ENCODE data around the gene IFT27.

IFT27 gene

GRCh38 chr22:36795633-36796032, 19.7 kb upstream of the IFT27 start:
- H3K4me3 ChIP-seq (ENCODE audit: low read depth, low read length) = no peak overlapping the region
- no peak for DNase-seq (ENCODE audit: low read depth)
- no peak for TF ChIP-seq POLR2A (IDR thresholded peaks at IDR 0.05; ENCODE audit: extremely low read depth, insufficient read length)

DNA sequence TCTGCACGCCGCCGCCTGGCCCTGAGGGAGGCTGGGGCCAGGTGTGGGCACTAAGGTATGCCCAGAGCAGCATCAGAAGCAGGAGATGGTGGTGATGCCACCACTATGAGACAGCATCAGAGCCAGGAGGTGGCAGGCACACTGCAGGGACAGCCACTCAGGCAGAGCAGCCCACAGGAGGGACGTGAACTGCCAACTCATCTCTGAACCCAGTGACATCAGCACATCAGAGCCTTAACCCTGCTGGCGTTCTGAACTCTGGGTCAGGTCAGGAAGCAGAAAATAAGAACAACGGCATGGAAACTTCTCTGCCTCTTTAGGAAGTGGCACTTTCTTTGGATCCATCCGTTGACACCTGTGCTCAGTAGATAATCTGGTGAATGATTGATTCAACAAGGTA, 14.7 kb upstream of the IFT27 start:
- TF ChIP-seq MYC (IDR thresholded peaks at IDR 0.05; ENCODE audit: low read depth, low read length) = no peak
- TF ChIP-seq, protein P1, sequence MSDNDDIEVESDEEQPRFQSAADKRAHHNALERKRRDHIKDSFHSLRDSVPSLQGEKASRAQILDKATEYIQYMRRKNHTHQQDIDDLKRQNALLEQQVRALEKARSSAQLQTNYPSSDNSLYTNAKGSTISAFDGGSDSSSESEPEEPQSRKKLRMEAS (IDR thresholded peaks at IDR 0.05; ENCODE audit: low read depth, low read length) = no peak
- no peak for TF ChIP-seq POLR2A (IDR thresholded peaks at IDR 0.05; ENCODE audit: extremely low read depth, insufficient read length)
- TF ChIP-seq, protein P2, sequence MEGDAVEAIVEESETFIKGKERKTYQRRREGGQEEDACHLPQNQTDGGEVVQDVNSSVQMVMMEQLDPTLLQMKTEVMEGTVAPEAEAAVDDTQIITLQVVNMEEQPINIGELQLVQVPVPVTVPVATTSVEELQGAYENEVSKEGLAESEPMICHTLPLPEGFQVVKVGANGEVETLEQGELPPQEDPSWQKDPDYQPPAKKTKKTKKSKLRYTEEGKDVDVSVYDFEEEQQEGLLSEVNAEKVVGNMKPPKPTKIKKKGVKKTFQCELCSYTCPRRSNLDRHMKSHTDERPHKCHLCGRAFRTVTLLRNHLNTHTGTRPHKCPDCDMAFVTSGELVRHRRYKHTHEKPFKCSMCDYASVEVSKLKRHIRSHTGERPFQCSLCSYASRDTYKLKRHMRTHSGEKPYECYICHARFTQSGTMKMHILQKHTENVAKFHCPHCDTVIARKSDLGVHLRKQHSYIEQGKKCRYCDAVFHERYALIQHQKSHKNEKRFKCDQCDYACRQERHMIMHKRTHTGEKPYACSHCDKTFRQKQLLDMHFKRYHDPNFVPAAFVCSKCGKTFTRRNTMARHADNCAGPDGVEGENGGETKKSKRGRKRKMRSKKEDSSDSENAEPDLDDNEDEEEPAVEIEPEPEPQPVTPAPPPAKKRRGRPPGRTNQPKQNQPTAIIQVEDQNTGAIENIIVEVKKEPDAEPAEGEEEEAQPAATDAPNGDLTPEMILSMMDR (IDR thresholded peaks at IDR 0.05; ENCODE audit: low read depth, low read length) = no peak
- DNase-seq (ENCODE audit: low read depth) = no peak
- no peak overlapping the region for H3K4me3 ChIP-seq (ENCODE audit: low read depth, low read length)

GRCh38 chr22:36787204-36787988, 11.5 kb upstream of the IFT27 start:
- TF ChIP-seq, protein P2 (IDR thresholded peaks at IDR 0.05; ENCODE audit: low read depth, low read length) = no peak
- no peak for TF ChIP-seq POLR2A (IDR thresholded peaks at IDR 0.05; ENCODE audit: extremely low read depth, insufficient read length)
- TF ChIP-seq, protein P1 (IDR thresholded peaks at IDR 0.05; ENCODE audit: low read depth, low read length) = no peak
- TF ChIP-seq MYC (IDR thresholded peaks at IDR 0.05; ENCODE audit: low read depth, low read length) = no peak
- no peak for DNase-seq (ENCODE audit: low read depth)

GRCh38 chr22:36783743-36784142, 7.8 kb upstream of the IFT27 start:
- TF ChIP-seq MYC (IDR thresholded peaks at IDR 0.05; ENCODE audit: low read depth, low read length) (no peak), POLR2A (IDR thresholded peaks at IDR 0.05; ENCODE audit: extremely low read depth, insufficient read length) (no peak)
- TF ChIP-seq, protein P1 (IDR thresholded peaks at IDR 0.05; ENCODE audit: low read depth, low read length) = no peak
- TF ChIP-seq, protein P2 (IDR thresholded peaks at IDR 0.05; ENCODE audit: low read depth, low read length) = no peak
- H3K4me3 ChIP-seq (ENCODE audit: low read depth, low read length) = no peak overlapping the region
- DNase-seq (ENCODE audit: low read depth) = no peak

More at GRCh38 chr22:36787204-36787988, 11.5 kb upstream of the IFT27 start:
- H3K4me3 ChIP-seq (ENCODE audit: low read depth, low read length) = no peak overlapping the region

DNA sequence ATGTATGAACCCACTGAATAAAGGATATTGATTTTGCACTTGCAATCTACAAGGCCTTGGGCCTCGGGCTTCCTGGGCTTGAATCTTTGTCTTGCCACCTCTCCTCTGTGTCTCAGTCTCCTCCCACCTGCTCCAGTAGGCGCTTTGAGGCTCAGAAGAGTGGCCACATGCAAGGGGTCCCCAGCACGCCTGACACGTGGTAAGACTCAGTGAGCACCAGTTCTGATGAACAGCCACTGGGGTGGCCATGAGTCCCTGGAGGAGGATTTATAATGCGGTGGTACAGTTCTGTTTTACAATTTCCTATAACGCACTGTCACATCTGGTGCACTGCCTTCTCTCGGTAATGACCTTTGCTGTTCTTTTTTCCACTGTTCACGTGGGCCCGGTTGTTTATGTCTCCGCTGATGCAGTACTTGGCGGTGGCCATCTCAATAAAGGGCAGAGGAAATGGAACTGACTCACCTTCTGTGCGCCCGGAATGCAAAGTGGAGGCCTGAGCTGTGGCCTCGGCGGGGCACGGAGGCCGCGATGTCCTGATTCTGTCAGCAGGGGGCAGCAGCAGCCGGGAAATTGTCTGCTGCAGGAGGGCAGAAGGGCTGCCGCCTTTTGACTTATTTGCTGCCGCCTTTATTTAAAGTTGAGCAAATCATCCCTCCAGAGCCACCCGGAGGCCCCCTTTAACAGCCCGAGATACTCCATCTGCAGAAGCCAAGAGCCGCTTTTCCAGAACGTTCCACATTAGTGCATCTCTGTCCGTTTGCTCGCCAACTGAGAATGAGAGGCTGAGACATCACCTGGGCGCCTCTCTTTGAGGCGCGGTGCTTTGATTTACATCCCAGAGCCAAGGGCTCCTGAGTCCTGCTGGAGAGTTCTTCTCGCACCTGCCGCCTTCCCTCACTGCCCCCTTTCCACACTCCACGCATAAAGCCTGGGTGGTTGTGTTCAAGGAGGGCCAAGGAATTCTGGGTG, 6.0 kb upstream of the IFT27 start:
- no peak overlapping the region for H3K4me3 ChIP-seq (ENCODE audit: low read depth, low read length)
- TF ChIP-seq, protein P2 (IDR thresholded peaks at IDR 0.05; ENCODE audit: low read depth, low read length) = peak; percentile 78
- TF ChIP-seq, protein P1 (IDR thresholded peaks at IDR 0.05; ENCODE audit: low read depth, low read length) = no peak
- TF ChIP-seq MYC (IDR thresholded peaks at IDR 0.05; ENCODE audit: low read depth, low read length) = no peak
- DNase-seq (ENCODE audit: low read depth) = peak; percentile 77

DNA sequence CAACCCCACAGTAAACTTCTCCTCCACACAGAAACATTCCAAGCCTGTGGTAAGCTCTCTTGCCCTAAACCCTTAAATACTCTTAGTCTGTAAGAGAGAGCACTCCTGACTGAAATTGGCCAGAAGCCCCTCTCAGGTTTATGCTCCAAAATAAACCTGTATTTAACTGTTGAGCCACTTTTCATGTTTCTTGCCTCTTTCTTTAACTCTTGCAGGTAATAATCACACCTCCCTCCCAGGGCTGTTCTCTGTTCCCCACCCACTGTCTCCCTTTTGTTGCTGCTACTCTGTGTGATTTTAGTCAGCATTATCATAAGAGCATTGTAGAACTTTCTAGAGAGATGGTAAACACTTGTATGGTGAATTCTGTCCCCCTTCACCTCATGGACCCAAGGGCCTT, 2.1 kb upstream of the IFT27 start:
- TF ChIP-seq, protein P2 (IDR thresholded peaks at IDR 0.05; ENCODE audit: low read depth, low read length) = no peak
- TF ChIP-seq POLR2A (IDR thresholded peaks at IDR 0.05; ENCODE audit: extremely low read depth, insufficient read length) (no peak), MYC (IDR thresholded peaks at IDR 0.05; ENCODE audit: low read depth, low read length) (no peak)
- TF ChIP-seq, protein P1 (IDR thresholded peaks at IDR 0.05; ENCODE audit: low read depth, low read length) = no peak
- no peak for DNase-seq (ENCODE audit: low read depth)
- no peak overlapping the region for H3K4me3 ChIP-seq (ENCODE audit: low read depth, low read length)
